Measurements from ENCODE around the gene ATAD2B. TPM values are rescaled to one million over a fixed set of nuclear protein-coding genes. Genes with fewer than 3 reads are reported as not detected.

Gene ATAD2B
- total RNA-seq, 4 donors from 2014 or later: 17.1 to 45.4 (median 22.9) TPM

DNA sequence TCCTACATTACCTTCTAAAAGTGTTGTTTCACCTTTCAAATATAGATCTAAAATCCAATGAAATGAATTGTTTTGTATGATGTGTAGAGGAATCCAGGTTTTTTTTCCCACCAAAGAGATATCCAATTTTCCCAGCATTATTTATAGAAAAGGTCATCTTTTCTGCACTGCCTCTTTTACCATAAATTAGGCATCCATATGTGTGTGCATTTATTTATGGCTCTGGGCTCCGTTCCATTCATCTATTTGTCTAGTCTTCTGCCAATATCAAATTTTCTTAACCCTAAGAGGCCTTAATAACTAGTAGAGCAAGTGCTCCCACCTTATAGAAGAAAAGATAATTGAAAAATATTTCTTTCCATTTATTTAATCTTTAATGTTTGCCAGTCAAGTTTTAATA is 88.3 kb downstream of the ATAD2B start:
- DNase-seq (ENCODE audit: low spot score): no peak
- no peak for ATAC-seq (ENCODE audit: low FRiP score)
- TF ChIP-seq, protein P1, sequence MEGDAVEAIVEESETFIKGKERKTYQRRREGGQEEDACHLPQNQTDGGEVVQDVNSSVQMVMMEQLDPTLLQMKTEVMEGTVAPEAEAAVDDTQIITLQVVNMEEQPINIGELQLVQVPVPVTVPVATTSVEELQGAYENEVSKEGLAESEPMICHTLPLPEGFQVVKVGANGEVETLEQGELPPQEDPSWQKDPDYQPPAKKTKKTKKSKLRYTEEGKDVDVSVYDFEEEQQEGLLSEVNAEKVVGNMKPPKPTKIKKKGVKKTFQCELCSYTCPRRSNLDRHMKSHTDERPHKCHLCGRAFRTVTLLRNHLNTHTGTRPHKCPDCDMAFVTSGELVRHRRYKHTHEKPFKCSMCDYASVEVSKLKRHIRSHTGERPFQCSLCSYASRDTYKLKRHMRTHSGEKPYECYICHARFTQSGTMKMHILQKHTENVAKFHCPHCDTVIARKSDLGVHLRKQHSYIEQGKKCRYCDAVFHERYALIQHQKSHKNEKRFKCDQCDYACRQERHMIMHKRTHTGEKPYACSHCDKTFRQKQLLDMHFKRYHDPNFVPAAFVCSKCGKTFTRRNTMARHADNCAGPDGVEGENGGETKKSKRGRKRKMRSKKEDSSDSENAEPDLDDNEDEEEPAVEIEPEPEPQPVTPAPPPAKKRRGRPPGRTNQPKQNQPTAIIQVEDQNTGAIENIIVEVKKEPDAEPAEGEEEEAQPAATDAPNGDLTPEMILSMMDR (IDR thresholded peaks at IDR 0.05): no peak

- TF ChIP-seq, protein P1 (IDR thresholded peaks at IDR 0.05): no peak
- ATAC-seq (ENCODE audit: low FRiP score): no peak
- no peak for DNase-seq (ENCODE audit: low spot score)
Measured at GRCh38 chr2:23837871-23838270, 89.1 kb downstream of the ATAD2B start.

DNA sequence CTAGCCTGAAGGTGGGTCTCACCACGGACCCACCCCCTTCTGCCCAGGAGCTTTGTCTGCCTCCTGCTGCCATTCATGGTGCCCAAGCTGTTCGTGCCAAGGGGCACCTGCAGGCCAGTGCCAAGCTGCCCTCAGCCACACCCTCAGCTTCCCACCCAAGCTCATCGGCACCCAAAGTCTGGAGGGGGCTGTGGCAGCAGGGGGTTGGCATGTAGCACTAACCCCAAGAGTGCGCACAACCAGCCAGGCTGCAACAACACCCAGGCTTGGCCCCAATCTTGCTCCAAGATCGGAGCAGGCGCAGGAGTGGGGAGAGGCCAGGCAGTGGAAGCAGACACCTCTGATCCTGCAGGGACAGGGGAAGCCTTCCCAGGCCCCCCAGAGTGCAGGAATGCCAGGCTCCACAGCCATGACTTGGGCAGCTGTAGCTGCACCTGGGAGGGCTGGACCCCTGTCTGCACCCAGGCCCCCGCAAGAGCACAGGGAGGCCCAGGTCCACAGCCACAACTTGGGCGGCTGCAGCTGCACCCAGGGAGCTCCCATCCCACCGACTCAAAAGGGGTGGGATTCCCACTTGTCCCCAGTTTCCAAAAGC is 89.9 kb downstream of the ATAD2B start:
- DNase-seq (ENCODE audit: low spot score): no peak
- no peak for ATAC-seq (ENCODE audit: low FRiP score)
- TF ChIP-seq, protein P1 (IDR thresholded peaks at IDR 0.05): no peak

GRCh38 chr2:23836505-23836904 is 90.4 kb downstream of the ATAD2B start:
- ATAC-seq (ENCODE audit: low FRiP score) (no peak), DNase-seq (ENCODE audit: low spot score) (no peak)
- TF ChIP-seq, protein P1 (IDR thresholded peaks at IDR 0.05): no peak

GRCh38 chr2:23835988-23836387 is 90.9 kb downstream of the ATAD2B start:
- DNase-seq (ENCODE audit: low spot score): no peak
- ATAC-seq (ENCODE audit: low FRiP score): no peak

DNA sequence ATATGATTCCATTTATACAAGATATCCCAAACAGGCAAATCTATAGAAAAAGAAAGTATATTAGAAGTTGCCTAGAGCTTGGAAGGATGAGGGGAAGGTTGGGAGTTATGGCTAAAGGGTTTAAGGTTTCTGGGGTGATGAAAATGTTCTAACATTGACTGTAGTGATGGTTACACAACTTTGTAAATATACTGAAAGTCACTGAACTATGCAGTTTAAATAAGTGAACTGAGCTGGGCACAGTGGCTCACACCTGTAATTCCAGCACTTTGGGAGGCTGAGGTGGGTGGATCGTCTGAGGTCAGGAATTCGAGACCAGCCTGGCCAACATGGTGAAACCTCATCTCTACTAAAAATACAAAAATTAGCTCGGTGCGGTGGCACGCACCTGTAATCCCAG is 91.5 kb downstream of the ATAD2B start:
- TF ChIP-seq, protein P1 (IDR thresholded peaks at IDR 0.05): no peak
- no peak for ATAC-seq (ENCODE audit: low FRiP score)
- no peak for DNase-seq (ENCODE audit: low spot score)

More at GRCh38 chr2:23835988-23836387, 90.9 kb downstream of the ATAD2B start:
- TF ChIP-seq, protein P1 (IDR thresholded peaks at IDR 0.05): no peak

- no peak for DNase-seq (ENCODE audit: low spot score)
- TF ChIP-seq, protein P1 (IDR thresholded peaks at IDR 0.05): no peak
- no peak for ATAC-seq (ENCODE audit: low FRiP score)
Measured at GRCh38 chr2:23828986-23829385, 97.9 kb downstream of the ATAD2B start.

All from omental fat pad (tissue), 4 donors.